A549 (cell line): ENCODE data around the gene SDC3. TPM values are rescaled to one million over a fixed set of nuclear protein-coding genes. Genes with fewer than 3 reads are reported as not detected.

Source experiments
- ATAC-seq, 2 experiments: fragments of 200-7000 bp in 1 of 2; fragments of >200 bp in 1 of 2; cut with Nextera tagmentation in 1 of 2; cut with Tn5 transposase in 1 of 2; 3 replicates each; pipeline versions ENCODE4 v1.8.0 to v1.9.1; 2018 to 2020; ENCODE audit warnings: mild to moderate bottlenecking in 1 of 2, moderate library complexity in 1 of 2
- CTCF ChIA-PET: fragments of 300-600 bp; sonication (Branson Sonifier 250); formaldehyde crosslinking; extraction: SDS; loops from one replicate; lab custom pipeline; 2021; ENCODE audit warnings: antibody characterized with exemption, inconsistent platforms; lab: Yijun Ruan, JAX
- POLR2A ChIA-PET: fragments of 350-600 bp; formaldehyde crosslinking; extraction: SDS; loops from one replicate; lab custom pipeline; 2021; ENCODE audit warnings: antibody characterized with exemption, inconsistent platforms; lab: Yijun Ruan, JAX
- DNase-seq, 2 experiments: peaks; one replicate each; pipeline versions ENCODE4 v3.0.0 to v3.0.0-alpha.2; 2011 to 2016; ENCODE audit warnings: low read depth in 1 of 2, low spot score in 1 of 2
- FAIRE-seq: peaks from 2 replicates; lab custom pipeline; 2011; peaks lifted over from hg19 to GRCh38; lab: Jason Lieb, UNC
- H3K27ac ChIP-seq, 2 experiments: fragments of >200 bp; sonication (Bioruptor Twin); formaldehyde crosslinking; 3 replicates each; pipeline ENCODE4 v1.5.1; 2016 to 2017
- H3K4me1 ChIP-seq: fragments of >200 bp; sonication (Bioruptor Twin); formaldehyde crosslinking; 3 replicates; pipeline ENCODE4 v1.6.1; 2016
- H3K4me2 ChIP-seq: fragments of >200 bp; sonication (Bioruptor Twin); formaldehyde crosslinking; 3 replicates; pipeline ENCODE4 v1.6.1; 2016
- H3K4me3 ChIP-seq: fragments of >200 bp; sonication (Bioruptor Twin); formaldehyde crosslinking; 3 replicates; pipeline ENCODE4 v1.5.1; 2016
- H3K9me3 ChIP-seq: fragments of >200 bp; sonication (Bioruptor Twin); formaldehyde crosslinking; 3 replicates; pipeline ENCODE4 v1.6.1; 2016
- BHLHE40 ChIP-seq: IDR thresholded peaks from 2 replicates; pipeline ENCODE4 v1.6.1; 2012; ENCODE audit warnings: low read depth, low read length, inconsistent platforms
- CBX8 ChIP-seq: fragments of 200-600 bp; sonication (generic); IDR thresholded peaks from 2 replicates; pipeline ENCODE4 v1.6.1; 2016
- CEBPB ChIP-seq, 2 experiments: fragments of >200 bp in 1 of 2; sonication (Bioruptor Twin) in 1 of 2; formaldehyde crosslinking in 1 of 2; IDR thresholded peaks; 2 replicates each; pipeline ENCODE4 v1.6.1; 2012 to 2016
- CHD4 ChIP-seq: fragments of 200-600 bp; sonication (generic); IDR thresholded peaks from 2 replicates; pipeline ENCODE4 v1.6.1; 2016; ENCODE audit warnings: antibody characterized with exemption, mild to moderate bottlenecking, borderline replicate concordance
- CTCF ChIP-seq: fragments of >200 bp; sonication (Bioruptor Twin); formaldehyde crosslinking; IDR thresholded peaks from 3 replicates; pipeline ENCODE4 v1.5.1; 2016
- ELK1 ChIP-seq: fragments of 150-350 bp; IDR thresholded peaks from 2 replicates; pipeline ENCODE4 v1.6.1; 2014; ENCODE audit warnings: low read depth, mild to moderate bottlenecking, low read length
- HDAC2 ChIP-seq: fragments of 200-600 bp; sonication (generic); IDR thresholded peaks from 2 replicates; pipeline ENCODE4 v1.6.1; 2016
- HEYL ChIP-seq: fragments of 250-450 bp; sonication (Bioruptor Pico); IDR thresholded peaks from 2 replicates; pipeline ENCODE4 v1.8.0; 2021; ENCODE audit warnings: mild to moderate bottlenecking, moderate library complexity
- HOXA7 ChIP-seq: fragments of 250-450 bp; sonication (Bioruptor Pico); IDR thresholded peaks from 2 replicates; pipeline ENCODE4 v1.5.0; 2020; ENCODE audit warnings: mild to moderate bottlenecking, moderate library complexity
- HOXB13 ChIP-seq: fragments of 250-450 bp; sonication (Bioruptor Pico); IDR thresholded peaks from 2 replicates; pipeline ENCODE4 v1.5.0; 2020; ENCODE audit warnings: low read depth, mild to moderate bottlenecking, moderate library complexity
- HOXB5 ChIP-seq: fragments of 250-450 bp; sonication (Bioruptor Pico); IDR thresholded peaks from 2 replicates; pipeline ENCODE4 v1.5.0; 2020; ENCODE audit warnings: mild to moderate bottlenecking, moderate library complexity
- JUN ChIP-seq, 2 experiments: fragments of >200 bp; sonication (Bioruptor Twin); formaldehyde crosslinking; IDR thresholded peaks; 2 replicates in 1 of 2; 3 replicates in 1 of 2; pipeline ENCODE4 v1.6.1; 2016 to 2017
- KDM1A ChIP-seq: fragments of 200-600 bp; sonication (generic); IDR thresholded peaks from 2 replicates; pipeline ENCODE4 v1.6.1; 2016; ENCODE audit warnings: low read depth, mild to moderate bottlenecking
- KDM5A ChIP-seq: fragments of 200-600 bp; sonication (generic); IDR thresholded peaks from 2 replicates; pipeline ENCODE4 v1.6.1; 2016; ENCODE audit warnings: antibody characterized with exemption, mild to moderate bottlenecking
- MAFK ChIP-seq: fragments of 450-650 bp; IDR thresholded peaks from 2 replicates; pipeline ENCODE4 v1.6.1; 2014; ENCODE audit not compliant: partially characterized antibody
- MAZ ChIP-seq: fragments of 150-350 bp; IDR thresholded peaks from 2 replicates; pipeline ENCODE4 v1.6.1; 2014; ENCODE audit warnings: antibody characterized with exemption, low read depth, low read length, borderline replicate concordance
- PBX3 ChIP-seq: IDR thresholded peaks from 2 replicates; pipeline ENCODE4 v1.6.1; 2012
- RFX5 ChIP-seq: fragments of 450-650 bp; IDR thresholded peaks from 2 replicates; pipeline ENCODE4 v1.7.1; 2014; ENCODE audit warnings: antibody characterized with exemption, mild to moderate bottlenecking, moderate library complexity
- SMC3 ChIP-seq: fragments of >200 bp; sonication (Bioruptor Twin); formaldehyde crosslinking; IDR thresholded peaks from 3 replicates; pipeline ENCODE4 v1.6.1; 2018; ENCODE audit warnings: inconsistent platforms
- USF2 ChIP-seq: fragments of 450-650 bp; IDR thresholded peaks from 2 replicates; pipeline ENCODE4 v1.6.1; 2014; ENCODE audit warnings: antibody characterized with exemption
- ZC3H11A ChIP-seq: fragments of 450-650 bp; IDR thresholded peaks from 2 replicates; pipeline ENCODE4 v1.6.1; 2014; ENCODE audit warnings: antibody characterized with exemption, mild to moderate bottlenecking
- WGBS: methylation state at CpG from one replicate; pipeline ENCODE4 v1.1.6; 2017; ENCODE audit errors: missing lambda C conversion rate; 5-methylcytosine and 5-hydroxymethylcytosine counted together
- polyA plus RNA-seq, 4 experiments: library from polyadenylated mRNA; depleted of rRNA in 3 of 4; stranded (reverse); fragments of >200 nt; fragmentation: RNase III in 1 of 4; extraction: RNeasy Plus Mini Kit Qiagen cat#74134 plus additional on column Dnase treatment in 1 of 4; gene quantifications; 2 replicates in 3 of 4; 3 replicates in 1 of 4; pipeline ENCODE4 v1.2.3, GENCODE V29; 2011 to 2017

SDC3 gene
- polyA plus RNA-seq, 2 of the 4 experiments (the other 2 are of a cell fraction) = 2.0 to 8.9 TPM

GRCh38 chr1:30907481-30908315 lies 860 bp downstream of the SDC3 start:
- POLR2A ChIA-PET = no interaction called here
- no peak for DNase-seq
- CTCF ChIA-PET = interaction anchor here (1.1 to 8.6 kb wide), 4 partner anchors 11 to 188 kb away, joined by 3 to 743 read pairs (median 44); no protein-coding TSS in a partner anchor
- H3K9me3 ChIP-seq = no peaks in the 10 kb centered on the region
- WGBS = 63% methylated on average over 10 of the region's 47 CpGs
- peaks cover 22% of the 10 kb centered on the region for H3K4me1 ChIP-seq
- TF ChIP-seq ZC3H11A (no peak), HOXA7 (CRISPR knock-in tag) (no peak), CBX8 (no peak), USF2 (no peak), HDAC2 (no peak), SMC3 (no peak), RFX5 (no peak), MAZ (no peak), HOXB5 (CRISPR knock-in tag) (no peak), CHD4 (no peak), BHLHE40 (no peak), CTCF (no peak), KDM5A (no peak)
- no peak for ATAC-seq
- peak overlapping the region; percentile 91 for H3K4me2 ChIP-seq
- peak overlapping the region; percentile 72 to 94 for H3K27ac ChIP-seq
- peak overlapping the region; percentile 57 for H3K4me3 ChIP-seq
- FAIRE-seq = no peak

GRCh38 chr1:30906631-30907441 lies 1.7 kb downstream of the SDC3 start:
- POLR2A ChIA-PET = no interaction called here

More at GRCh38 chr1:30906631-30907441, 1.7 kb downstream of the SDC3 start:
- DNase-seq (no peak), ATAC-seq (no peak), FAIRE-seq (no peak)
- no peak for TF ChIP-seq USF2
- no peak for TF ChIP-seq CEBPB (IDR thresholded peaks at IDR 0.05)
- no peak for TF ChIP-seq MAFK
- no peak for TF ChIP-seq HOXB13 (CRISPR knock-in tag)
- no peak for TF ChIP-seq HDAC2
- no peak for TF ChIP-seq PBX3
- TF ChIP-seq KDM1A = no peak
- TF ChIP-seq JUN (IDR thresholded peaks at IDR 0.05) = no peak
- no peak for TF ChIP-seq HEYL (CRISPR knock-in tag)
- no peak for TF ChIP-seq HOXB5 (CRISPR knock-in tag)
- TF ChIP-seq HOXA7 (CRISPR knock-in tag) = no peak
- no peak for TF ChIP-seq CTCF
- no peak for TF ChIP-seq ELK1
- CTCF ChIA-PET = interaction anchor here (1.1 to 5.8 kb wide), 3 partner anchors 12 to 187 kb away, joined by 3 to 83 read pairs (median 5); no protein-coding TSS in a partner anchor
- WGBS = 93% methylated on average over 7 of the region's 9 CpGs
- Histone ChIP-seq H3K9me3 (no peaks in the 10 kb centered on the region), H3K4me2 (no peak overlapping the region), H3K4me1 (peaks cover 30% of the 10 kb centered on the region), H3K4me3 (no peak overlapping the region), H3K27ac (no peak overlapping the region)
